HG02885 (cell line): ENCODE data around the gene GPR31.
"Not testable (repeated sequence)": the region's sequence is repeated elsewhere in the genome, so short reads cannot be mapped to it uniquely, and the experiment has no call there.

Experiments used
- ATAC-seq: cut with Tn5 transposase; IDR thresholded peaks from one replicate; pipeline ENCODE4 v1.9.1; 2021; ENCODE audit warnings: mild to moderate bottlenecking; ENCODE audit not compliant: unreplicated experiment, poor library complexity

Gene GPR31

DNA sequence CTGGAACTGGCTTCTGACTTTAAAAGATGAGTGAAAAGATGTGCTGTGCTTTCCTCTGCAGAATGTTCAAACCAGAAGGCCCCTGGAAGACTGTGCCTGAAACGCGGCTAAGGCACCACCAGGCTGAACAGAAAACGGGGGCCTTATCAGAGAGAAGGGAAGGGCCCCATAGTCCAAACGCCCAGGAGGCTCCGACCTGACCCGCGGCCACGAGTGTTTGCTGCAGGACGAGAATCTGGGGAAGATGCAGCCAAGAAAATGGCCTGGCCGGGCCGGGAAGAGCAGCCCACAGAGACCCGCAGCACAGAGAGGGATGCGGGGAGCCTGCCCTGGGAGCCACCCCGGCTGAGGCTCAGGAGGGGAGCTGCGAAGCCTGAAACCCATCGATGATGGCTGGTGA lies 10.5 kb upstream of the GPR31 start:
- ATAC-seq = not testable (repeated sequence)

DNA sequence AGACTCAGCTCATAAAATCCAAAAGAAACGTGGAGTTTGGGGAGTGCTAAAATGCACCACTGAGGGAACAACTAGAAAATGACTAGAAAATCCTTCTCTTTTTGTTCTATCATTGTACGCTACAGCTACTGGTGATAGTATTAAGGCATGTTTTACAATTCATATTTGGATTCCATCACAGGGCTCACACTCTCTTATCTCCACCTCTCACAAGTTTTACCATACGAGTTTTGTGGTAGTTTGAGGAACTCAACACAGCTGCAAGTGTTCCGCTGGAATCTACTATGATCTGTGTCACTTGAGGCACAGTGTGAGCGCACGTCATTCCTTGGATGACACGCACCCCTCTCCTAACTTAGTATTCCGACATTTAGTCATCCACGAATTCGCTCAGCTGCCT lies 9.9 kb upstream of the GPR31 start:
- not testable (repeated sequence) for ATAC-seq

DNA sequence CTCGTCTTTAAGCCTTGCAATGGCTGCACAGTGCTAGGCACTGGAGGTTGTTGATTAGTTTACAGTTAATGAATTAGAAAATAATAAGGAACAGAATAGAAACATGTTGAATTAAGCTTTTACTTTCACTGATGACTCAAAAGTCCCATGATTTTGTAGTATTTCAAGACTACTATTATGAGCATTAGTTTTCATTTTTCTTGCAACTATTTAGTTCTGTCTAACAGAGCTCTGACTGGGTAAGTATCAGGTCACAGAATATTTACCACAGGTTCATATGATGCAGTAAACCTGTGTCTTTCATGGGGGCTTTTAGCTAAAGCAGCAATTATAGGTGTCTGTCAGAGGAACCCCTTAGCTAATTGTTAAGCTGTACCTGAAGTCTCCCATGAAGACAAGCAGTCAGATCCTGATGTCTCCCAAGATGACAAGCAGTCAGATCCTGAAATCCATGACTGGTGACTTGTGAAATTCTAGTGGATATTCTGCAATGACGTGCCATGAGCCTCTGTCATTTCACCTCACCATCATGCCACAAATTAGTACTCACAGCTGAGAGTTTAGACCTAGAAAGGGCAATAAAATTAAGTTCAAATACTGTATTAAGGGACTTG lies 8.2 kb upstream of the GPR31 start:
- ATAC-seq = no peak

DNA sequence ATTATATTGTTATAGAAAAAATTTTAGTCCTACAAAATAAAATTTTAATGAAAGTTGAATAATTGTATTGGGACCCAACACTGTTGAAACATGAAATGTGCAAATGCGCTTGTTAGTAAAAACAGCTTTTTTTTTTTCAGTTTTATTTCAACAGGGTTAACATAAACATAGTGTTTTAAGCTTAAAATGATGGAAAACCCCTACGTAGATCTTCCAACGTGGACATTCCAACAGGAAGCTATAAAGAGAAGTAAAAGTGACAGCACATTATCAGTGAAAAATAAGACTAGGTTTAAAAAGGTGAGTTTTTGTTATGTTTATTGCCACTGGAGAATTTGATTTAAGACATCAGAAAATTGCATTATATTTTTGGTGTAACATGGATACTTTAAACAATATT lies 6.5 kb upstream of the GPR31 start:
- no peak for ATAC-seq

DNA sequence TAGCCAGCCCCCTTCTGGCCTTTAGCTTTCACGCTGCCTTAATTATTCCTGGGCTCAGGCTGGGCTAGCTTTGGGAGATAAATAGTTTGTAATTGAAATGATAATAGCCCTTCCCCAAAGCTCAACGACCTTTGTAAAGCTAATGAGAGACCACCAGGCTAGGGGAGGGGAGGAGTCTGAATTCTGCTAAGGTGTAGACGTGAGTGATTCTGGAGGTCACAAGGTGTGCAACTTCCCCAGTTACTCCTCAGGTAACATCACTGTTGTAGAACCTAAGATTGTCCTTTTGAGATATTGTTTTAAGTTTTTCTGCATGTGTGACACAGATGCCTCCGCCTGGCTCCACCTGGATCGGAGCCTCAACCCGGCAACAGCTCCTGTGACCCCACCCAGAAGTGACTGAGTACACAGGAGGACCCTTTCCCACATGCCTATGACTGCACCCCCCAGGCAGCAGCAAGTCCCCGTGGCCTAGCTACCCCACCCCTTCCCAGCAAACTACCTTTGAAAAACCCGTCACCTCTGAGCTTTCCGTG lies 5.8 kb upstream of the GPR31 start:
- ATAC-seq = no peak

DNA sequence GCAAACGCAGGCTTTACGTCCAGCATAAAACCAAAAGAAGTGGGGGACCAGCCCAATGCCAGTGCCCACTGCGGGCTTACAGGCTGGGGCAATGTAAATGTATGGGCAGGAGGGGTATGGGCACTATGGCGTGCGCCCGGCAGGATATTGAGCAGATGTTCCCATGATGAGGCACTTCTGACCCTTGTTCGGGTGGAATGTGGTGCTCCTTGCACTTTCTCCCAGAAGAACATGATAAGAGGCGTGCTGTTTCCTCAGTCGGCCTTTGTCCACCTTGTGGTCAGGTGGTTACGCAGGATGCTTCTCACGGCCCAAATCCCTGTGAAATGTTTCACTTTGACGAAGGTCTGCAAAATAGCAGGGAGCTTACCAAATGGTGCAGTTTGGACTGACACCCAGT lies 4.8 kb upstream of the GPR31 start:
- ATAC-seq = no peak

DNA sequence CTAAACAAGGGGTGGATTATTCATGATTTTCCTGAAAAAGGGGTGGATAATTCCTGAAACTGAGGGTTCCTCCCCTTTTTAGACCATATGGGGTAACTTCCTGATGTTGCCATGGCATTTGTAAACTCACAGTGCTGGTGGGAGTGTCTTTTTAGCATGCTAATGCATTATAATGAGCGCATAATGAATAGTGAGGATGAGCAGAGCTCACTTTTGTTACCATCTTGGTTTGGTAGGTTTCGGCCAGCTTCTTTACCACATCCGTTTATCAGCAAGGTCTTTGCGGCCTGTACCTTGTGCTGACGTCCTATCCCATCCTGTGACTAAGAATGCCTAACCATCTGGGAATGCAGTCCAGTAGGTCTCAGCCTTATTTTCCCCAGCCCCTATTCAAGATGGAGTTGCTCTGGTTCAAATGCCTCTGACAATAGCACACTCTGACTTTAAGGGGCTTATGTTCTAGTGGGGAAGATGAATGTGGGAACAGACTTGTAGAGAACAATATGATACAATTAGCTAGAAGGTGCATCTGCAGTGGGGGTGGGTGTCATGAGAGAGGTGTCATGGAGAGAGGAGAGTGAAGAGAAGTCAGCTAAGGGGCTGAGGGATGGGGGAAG lies 4.2 kb upstream of the GPR31 start:
- no peak for ATAC-seq

DNA sequence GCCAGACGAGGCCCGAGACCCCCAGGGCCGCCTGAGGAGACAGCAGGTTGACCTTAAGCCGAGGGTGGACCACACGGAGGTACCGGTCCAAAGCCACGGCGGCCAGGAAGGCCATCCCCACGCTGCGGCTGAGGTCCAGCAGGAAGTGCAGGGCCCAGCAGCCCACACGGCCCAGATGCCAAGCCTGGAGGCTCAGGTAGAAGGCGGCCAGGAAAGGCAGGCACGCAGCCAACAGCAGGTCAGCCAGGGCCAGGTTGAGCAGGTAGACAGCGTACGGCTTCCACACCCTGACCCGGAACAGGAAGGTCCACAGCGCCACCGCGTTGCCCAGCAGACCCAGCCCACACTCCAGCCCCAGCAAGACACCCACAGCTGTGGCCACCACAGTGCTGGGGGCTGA lies 366 bp downstream of the GPR31 start:
- ATAC-seq = no peak

DNA sequence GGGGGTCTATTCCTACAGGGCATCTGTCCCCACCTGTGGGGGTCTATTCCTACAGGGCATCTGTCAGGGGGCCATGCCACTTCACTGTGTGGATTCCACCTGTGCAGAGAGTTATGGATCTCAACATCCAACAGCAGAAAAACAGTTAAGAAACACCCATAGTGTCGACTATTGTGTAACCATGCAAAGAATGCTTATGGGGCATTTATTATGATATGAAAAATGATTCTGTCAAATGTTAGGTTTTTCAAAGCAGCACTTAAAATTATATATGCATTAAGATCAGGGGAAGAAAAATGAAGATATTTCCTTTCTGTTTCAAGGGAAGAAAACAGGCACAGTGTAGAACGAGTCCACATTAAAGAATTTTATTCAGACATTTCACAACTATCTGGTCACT lies 2.9 kb downstream of the GPR31 start:
- no peak for ATAC-seq

DNA sequence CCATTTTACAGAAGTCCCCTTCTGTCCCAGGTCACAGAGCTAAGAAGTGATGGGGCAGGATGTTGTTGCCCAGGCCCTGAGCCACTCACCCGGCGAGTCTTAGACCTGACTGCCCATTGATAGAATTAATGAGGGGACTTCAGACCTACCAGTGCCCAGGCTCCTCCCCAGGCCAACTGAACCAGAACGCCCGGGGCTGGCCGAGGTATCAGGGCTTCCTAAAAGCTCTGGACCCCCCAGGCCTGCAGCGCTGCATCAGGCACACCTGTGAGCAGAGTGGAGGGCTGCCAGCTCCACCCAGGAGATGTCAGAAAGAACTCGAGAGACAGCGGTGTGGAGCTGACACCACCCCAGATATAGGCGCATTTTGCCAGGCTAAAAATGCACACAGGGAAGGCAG lies 3.5 kb downstream of the GPR31 start:
- ATAC-seq = no peak

DNA sequence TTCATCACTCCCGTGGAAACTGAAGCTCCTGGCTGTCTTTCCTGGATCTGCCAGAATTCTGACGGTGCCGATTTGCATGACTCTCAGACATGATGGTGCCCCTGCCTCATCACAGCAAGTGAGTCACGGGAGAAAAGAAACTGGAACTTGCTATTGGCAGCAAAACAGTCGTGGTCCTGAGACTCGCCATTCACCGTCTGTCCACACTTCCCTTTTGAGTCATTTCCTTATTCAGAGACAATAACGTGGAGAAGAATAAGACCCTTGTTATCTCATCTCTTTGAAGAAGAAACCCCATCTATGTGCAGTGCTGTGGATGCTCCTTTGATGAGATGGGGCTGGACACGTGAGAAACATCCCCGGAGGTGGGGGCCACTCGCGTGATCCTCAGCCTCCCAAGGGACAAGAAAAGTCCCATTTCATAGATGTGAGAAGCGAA lies 4.2 kb downstream of the GPR31 start:
- ATAC-seq = peak; percentile 57

DNA sequence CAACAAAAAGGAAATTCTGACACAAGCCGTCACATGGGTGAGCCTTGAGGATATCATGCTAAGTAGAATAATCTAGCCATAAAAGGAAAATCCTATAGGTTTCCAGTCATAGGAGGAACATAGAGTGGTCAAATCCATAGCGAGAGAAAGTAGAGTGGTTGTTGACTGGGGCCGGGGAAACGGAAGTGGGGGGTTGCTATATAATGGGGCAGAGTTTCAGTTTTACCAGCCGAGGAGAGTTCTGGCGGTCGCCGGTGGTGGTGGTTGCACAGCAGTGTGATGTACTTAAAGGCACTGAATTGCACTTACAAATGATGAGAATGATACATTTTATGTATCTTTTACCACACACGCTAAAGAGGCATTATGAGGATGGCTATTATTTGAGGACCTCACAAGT lies 4.9 kb downstream of the GPR31 start:
- peak; percentile 53 for ATAC-seq

DNA sequence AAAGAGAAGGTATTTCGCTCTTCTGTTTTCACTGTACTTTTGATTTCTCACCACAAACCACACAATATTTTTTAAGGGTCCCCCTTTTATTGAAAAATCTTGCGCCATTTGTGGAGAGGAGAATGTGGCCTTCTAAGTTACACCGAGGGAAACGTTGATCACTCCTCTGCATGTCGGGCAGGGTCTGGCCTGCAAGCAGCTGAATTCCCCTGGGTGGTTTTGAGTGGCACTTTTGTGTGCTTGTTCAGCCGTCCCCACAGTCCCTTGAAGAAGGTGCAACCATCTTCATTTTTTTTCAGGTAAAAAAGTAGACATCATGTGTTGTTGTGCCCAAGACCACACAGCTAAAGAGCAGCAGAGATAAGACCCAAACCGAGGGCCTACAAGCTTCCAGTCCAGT lies 6.1 kb downstream of the GPR31 start:
- ATAC-seq = no peak

DNA sequence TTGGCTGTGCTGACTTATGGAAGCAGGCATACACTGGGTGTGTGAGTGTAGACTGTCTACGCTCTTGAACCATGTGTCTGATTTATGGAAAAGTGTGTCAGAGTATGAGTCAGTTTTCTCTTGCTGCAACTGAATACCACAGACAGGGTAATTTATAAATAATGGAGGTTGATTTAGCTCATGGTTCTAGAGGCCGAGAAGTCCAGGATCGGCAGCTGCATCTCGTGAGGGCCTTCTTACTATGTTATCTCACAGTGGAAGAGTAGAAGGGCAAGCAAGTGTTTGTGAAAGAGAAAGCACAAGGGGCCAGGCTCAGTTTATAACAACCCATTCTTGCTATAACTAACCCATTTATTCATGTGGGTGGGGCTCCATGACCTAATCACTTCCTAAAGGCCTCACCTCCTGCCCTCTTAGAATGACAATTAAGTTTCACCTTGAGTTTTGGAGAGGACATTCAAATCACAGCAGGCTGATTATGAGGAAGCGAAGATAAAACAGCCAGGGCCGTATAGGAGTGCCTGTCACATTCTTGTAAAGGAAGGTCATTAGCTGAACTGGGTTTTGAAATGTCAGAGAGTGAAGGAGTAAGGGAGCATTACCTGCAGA lies 6.7 kb downstream of the GPR31 start:
- peak; percentile 63 for ATAC-seq

DNA sequence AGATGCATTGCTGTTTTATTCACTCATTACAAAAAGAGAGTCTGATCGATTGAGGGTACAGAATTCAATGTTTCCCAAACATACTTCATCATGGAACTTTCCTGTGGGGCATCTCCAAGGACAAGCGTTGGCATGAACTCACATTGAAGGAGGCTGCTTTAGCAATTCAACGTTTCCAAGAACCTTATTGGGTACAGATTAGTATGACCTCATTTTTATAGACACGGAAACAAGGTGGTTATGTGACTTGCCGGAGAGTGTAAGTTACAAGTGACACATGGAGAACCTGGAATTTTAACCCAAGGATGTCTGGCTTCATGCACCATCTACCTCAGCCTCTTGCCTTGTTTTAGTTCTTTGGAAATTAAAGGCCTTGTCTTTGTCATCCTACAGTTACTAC lies 8.8 kb downstream of the GPR31 start:
- no peak for ATAC-seq

DNA sequence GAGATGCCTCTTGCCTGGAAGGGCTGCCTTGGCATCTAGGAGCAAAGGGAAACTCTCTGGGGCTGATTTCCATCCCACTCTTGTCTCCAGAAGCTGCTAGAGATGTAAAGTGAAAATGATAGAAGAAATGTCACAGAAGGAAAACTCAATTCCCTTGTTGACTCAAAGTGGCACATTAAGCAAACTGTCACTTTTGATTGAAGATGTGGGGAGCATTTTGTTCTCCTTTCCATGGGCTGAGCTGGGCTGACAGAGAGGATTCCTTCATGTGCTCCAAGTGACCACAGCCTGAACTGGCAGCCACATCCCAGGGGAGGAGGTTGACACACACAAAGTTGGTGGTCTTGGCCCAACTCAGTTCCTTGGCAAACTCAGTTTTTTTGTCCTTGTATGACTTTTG lies 9.8 kb downstream of the GPR31 start:
- ATAC-seq = no peak

DNA sequence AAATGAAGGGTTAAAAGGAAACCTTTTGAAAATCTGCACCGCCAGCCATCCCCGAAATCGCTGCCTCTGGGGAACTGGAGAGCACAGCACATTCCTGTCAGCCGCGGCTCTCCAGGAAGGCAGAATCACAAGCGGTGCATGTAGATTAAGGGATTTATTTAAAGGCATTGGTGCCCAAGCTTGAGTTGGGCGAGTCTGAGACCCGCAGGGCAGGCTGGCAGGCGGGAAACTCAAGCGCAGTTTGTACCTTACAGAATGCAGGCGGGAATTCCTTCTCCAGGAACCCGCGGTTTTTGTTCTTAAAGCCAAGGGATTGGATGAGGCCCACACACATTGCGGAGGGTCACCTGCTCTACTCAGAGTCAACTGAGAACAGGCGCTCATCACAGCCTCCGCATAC lies 10.8 kb downstream of the GPR31 start:
- ATAC-seq = no peak

DNA sequence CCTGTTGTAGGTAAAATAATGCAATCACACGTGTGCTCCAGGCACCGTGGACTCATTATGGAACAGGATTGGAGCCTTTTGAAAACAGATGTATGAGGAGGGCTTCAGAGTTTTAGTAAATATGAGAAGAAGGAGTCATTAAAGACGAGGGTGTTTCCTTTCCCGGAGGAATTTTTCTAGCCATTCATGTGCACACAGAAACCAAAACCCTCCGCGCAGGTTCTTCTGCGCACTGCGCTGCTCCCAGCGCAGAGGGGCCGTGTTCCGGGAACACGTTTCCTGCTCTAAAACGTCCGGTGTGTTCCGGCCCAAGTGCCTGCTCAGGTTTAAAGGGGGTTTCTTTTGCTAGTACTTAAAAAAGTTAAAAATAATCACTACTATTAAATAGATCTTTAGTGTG lies 11.6 kb downstream of the GPR31 start:
- no peak for ATAC-seq

DNA sequence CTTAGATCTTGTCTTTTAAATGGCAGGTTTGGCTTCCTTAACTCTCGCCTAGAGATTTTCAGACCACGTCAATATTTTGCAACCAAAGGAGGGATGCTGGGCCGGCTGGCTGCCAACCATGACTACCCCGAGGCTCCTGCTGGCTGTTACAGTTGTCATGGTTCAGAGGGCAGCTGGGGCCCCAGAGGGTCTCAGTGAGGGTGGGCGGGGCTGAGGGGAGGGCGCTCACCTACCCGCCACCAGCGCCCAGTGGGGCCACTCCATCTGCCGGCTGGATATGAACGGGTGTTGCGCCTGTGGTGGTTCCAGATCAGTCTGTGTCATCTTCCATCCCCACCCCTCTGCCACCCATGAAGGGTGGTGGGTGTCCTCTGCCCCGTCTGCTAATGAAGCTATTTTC lies 12.3 kb downstream of the GPR31 start:
- no peak for ATAC-seq

DNA sequence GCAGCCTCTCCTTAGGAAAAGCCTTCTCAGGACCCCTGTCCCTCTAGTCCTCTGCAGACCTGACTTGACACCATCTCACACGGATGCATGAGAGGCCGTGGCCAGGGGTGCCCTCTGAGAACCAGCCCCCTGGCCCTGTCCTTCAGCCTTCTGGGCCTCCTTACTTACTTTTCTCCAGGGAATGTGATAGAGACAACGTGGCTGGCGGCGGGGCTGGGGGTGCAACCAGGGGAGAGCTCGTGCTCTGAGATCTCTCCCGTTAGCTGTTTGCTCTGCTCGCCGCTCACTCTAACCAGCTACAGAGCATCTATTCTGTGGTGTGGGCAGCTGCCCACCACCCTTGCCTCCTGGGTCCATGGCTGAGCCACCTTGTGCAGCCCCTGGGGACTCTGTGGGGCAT lies 14.7 kb downstream of the GPR31 start:
- ATAC-seq = no peak

DNA sequence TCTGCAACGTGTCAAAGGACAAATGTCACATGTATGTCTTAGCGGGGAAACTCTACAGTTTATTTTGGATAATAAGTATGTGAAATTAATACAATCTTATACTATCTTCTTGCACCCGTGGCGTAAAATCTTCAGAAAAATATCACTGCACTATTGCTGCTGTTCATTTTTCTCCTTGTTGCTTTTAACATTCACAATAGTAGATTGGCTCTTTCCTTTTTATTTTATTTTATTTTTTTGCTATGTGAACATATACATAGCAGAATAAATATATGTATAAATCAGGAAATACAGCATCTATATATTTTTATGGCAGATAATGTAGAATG lies 15.4 kb downstream of the GPR31 start:
- ATAC-seq = no peak
